ENCODE measurements around the gene BCKDK.

The BCKDK gene

DNA sequence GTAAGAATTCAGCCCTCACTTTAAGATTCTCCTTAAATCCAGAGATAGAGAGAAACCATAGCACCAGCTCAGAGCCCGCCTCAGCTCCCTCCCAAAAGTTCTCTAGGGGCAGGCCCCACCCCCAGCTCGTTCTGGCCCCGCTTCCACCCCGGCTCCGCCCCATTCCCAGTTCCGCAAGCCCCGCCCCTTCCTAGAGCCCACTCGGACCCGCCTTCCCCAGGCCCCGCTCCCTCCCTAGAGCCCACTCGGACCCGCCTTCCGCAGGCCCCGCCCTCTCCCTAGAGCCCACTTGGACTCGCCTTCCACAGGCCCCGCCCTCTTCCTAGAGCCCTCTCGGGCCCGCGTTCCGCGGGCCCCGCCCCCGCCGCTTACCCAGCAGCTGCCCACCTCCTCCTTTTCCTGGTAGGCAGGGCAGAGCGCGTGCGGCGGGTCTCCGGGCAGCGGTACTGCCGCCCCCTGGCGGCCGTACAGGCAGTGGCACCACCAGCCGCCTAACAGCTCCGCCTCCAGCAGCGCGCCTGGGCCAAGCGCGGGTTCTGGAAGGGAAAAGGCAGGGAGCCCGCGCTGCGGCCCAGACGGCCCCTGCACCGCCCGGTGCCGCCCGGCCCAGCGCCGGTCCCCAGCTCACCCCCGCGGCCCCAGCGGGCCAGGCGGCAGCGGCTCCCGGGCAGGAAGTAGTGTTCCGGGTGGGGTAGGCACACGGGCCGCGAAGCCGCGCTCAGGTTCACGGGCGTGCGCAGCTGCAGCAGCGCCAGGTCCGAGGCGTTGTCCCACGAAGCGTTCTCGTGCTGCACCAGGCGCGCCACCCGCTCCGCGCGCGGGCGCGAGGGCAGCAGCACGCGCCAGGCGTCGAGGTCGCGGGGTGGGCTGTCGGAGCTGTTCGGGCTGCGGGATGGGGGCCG lies 34.2 kb downstream of the BCKDK start:
- ChIA-PET POLR2A (interaction anchor here (0.6 to 4.8 kb wide), 35 partner anchors 10 to 870 kb away, joined by 3 to 107 read pairs (median 5); partner anchors contain the start of genes ARMC5, BCKDK, FUS and HSD3B7), CTCF (interaction anchor here (0.6 to 3.0 kb wide), 49 partner anchors 8 to 730 kb away, joined by 3 to 24 read pairs (median 4); partner anchors contain the start of genes FUS, KAT8, PRSS36 and ZNF646)
- Histone ChIP-seq H3K4me1 (ENCODE audit: control insufficient read depth, insufficient read depth, low read length) (no peaks in the 10 kb centered on the region; the same call in 1 of the 2 replicates), H3K4me3 (ENCODE audit: low read depth, low read length) (peak overlapping the region; percentile 27), H3K36me3 (ENCODE audit: control insufficient read depth in 2 of 2, insufficient read depth in 1 of 2, low read length in 2 of 2) (no peaks in the 10 kb centered on the region), H3K9me3 (ENCODE audit: control insufficient read depth, insufficient read depth, low read depth, low read length) (no peaks in the 10 kb centered on the region), H3K27ac (ENCODE audit: extremely low read depth, low read depth, low read length) (peak overlapping the region; percentile 63; the same call in 1 of the 2 replicates)
- TF ChIP-seq KLF1 (tag by site-specific recombination; IDR thresholded peaks at IDR 0.05): peak; percentile 75
- peak; percentile 51; the same call in 1 of the 2 replicates for TF ChIP-seq ZNF76 (tag by site-specific recombination; IDR thresholded peaks at IDR 0.05; ENCODE audit: borderline replicate concordance, low read depth)
- no peak for TF ChIP-seq HOXC10 (CRISPR knock-in tag; IDR thresholded peaks at IDR 0.05)
- TF ChIP-seq, protein P1, sequence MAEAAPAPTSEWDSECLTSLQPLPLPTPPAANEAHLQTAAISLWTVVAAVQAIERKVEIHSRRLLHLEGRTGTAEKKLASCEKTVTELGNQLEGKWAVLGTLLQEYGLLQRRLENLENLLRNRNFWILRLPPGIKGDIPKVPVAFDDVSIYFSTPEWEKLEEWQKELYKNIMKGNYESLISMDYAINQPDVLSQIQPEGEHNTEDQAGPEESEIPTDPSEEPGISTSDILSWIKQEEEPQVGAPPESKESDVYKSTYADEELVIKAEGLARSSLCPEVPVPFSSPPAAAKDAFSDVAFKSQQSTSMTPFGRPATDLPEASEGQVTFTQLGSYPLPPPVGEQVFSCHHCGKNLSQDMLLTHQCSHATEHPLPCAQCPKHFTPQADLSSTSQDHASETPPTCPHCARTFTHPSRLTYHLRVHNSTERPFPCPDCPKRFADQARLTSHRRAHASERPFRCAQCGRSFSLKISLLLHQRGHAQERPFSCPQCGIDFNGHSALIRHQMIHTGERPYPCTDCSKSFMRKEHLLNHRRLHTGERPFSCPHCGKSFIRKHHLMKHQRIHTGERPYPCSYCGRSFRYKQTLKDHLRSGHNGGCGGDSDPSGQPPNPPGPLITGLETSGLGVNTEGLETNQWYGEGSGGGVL (tag by site-specific recombination; IDR thresholded peaks at IDR 0.05): peak; percentile 52; the same call in 1 of the 2 replicates
- TF ChIP-seq, protein P2, sequence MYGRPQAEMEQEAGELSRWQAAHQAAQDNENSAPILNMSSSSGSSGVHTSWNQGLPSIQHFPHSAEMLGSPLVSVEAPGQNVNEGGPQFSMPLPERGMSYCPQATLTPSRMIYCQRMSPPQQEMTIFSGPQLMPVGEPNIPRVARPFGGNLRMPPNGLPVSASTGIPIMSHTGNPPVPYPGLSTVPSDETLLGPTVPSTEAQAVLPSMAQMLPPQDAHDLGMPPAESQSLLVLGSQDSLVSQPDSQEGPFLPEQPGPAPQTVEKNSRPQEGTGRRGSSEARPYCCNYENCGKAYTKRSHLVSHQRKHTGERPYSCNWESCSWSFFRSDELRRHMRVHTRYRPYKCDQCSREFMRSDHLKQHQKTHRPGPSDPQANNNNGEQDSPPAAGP (tag by site-specific recombination; IDR thresholded peaks at IDR 0.05): peak; percentile 77
- no peak for TF ChIP-seq ZNF585B (tag by site-specific recombination; IDR thresholded peaks at IDR 0.05)
- peak; percentile 77 for TF ChIP-seq ZEB2 (tag by site-specific recombination; IDR thresholded peaks at IDR 0.05)
- TF ChIP-seq ZNF324 (tag by site-specific recombination; IDR thresholded peaks at IDR 0.05): peak; percentile 50; the same call in 1 of the 2 replicates
- TF ChIP-seq, protein P3, sequence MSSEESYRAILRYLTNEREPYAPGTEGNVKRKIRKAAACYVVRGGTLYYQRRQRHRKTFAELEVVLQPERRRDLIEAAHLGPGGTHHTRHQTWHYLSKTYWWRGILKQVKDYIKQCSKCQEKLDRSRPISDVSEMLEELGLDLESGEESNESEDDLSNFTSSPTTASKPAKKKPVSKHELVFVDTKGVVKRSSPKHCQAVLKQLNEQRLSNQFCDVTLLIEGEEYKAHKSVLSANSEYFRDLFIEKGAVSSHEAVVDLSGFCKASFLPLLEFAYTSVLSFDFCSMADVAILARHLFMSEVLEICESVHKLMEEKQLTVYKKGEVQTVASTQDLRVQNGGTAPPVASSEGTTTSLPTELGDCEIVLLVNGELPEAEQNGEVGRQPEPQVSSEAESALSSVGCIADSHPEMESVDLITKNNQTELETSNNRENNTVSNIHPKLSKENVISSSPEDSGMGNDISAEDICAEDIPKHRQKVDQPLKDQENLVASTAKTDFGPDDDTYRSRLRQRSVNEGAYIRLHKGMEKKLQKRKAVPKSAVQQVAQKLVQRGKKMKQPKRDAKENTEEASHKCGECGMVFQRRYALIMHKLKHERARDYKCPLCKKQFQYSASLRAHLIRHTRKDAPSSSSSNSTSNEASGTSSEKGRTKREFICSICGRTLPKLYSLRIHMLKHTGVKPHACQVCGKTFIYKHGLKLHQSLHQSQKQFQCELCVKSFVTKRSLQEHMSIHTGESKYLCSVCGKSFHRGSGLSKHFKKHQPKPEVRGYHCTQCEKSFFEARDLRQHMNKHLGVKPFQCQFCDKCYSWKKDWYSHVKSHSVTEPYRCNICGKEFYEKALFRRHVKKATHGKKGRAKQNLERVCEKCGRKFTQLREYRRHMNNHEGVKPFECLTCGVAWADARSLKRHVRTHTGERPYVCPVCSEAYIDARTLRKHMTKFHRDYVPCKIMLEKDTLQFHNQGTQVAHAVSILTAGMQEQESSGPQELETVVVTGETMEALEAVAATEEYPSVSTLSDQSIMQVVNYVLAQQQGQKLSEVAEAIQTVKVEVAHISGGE (tag by site-specific recombination; conservative IDR thresholded peaks at IDR 0.05; ENCODE audit: low read depth): no peak
- TF ChIP-seq ZIC2 (tag by site-specific recombination; IDR thresholded peaks at IDR 0.05): peak; percentile 10; the same call in 1 of the 2 replicates
- TF ChIP-seq, protein P4, sequence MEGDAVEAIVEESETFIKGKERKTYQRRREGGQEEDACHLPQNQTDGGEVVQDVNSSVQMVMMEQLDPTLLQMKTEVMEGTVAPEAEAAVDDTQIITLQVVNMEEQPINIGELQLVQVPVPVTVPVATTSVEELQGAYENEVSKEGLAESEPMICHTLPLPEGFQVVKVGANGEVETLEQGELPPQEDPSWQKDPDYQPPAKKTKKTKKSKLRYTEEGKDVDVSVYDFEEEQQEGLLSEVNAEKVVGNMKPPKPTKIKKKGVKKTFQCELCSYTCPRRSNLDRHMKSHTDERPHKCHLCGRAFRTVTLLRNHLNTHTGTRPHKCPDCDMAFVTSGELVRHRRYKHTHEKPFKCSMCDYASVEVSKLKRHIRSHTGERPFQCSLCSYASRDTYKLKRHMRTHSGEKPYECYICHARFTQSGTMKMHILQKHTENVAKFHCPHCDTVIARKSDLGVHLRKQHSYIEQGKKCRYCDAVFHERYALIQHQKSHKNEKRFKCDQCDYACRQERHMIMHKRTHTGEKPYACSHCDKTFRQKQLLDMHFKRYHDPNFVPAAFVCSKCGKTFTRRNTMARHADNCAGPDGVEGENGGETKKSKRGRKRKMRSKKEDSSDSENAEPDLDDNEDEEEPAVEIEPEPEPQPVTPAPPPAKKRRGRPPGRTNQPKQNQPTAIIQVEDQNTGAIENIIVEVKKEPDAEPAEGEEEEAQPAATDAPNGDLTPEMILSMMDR (tag by site-specific recombination; IDR thresholded peaks at IDR 0.05): peak; percentile 96
- peak; percentile 70; the same call in 1 of the 2 replicates for TF ChIP-seq ZNF660 (tag by site-specific recombination; IDR thresholded peaks at IDR 0.05)
- 0 out of 2 replicates have a peak, but pooled peaks have one; percentile 3 for TF ChIP-seq ZNF366 (tag by site-specific recombination; conservative IDR thresholded peaks at IDR 0.05)
- TF ChIP-seq, protein P5, sequence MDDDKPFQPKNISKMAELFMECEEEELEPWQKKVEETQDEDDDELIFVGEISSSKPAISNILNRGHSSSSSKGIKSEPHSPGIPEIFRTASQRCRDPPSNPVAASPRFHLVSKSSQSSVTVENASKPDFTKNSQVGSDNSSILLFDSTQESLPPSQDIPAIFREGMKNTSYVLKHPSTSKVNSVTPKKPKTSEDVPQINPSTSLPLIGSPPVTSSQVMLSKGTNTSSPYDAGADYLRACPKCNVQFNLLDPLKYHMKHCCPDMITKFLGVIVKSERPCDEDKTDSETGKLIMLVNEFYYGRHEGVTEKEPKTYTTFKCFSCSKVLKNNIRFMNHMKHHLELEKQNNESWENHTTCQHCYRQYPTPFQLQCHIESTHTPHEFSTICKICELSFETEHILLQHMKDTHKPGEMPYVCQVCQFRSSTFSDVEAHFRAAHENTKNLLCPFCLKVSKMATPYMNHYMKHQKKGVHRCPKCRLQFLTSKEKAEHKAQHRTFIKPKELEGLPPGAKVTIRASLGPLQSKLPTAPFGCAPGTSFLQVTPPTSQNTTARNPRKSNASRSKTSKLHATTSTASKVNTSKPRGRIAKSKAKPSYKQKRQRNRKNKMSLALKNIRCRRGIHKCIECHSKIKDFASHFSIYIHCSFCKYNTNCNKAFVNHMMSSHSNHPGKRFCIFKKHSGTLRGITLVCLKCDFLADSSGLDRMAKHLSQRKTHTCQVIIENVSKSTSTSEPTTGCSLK (tag by site-specific recombination; IDR thresholded peaks at IDR 0.05): no peak
- TF ChIP-seq, protein P6, sequence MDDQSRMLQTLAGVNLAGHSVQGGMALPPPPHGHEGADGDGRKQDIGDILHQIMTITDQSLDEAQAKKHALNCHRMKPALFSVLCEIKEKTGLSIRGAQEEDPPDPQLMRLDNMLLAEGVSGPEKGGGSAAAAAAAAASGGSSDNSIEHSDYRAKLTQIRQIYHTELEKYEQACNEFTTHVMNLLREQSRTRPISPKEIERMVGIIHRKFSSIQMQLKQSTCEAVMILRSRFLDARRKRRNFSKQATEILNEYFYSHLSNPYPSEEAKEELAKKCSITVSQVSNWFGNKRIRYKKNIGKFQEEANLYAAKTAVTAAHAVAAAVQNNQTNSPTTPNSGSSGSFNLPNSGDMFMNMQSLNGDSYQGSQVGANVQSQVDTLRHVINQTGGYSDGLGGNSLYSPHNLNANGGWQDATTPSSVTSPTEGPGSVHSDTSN (CRISPR knock-in tag; IDR thresholded peaks at IDR 0.05): 0 out of 2 replicates have a peak, but pooled peaks have one; percentile 31
- TF ChIP-seq, protein P7, sequence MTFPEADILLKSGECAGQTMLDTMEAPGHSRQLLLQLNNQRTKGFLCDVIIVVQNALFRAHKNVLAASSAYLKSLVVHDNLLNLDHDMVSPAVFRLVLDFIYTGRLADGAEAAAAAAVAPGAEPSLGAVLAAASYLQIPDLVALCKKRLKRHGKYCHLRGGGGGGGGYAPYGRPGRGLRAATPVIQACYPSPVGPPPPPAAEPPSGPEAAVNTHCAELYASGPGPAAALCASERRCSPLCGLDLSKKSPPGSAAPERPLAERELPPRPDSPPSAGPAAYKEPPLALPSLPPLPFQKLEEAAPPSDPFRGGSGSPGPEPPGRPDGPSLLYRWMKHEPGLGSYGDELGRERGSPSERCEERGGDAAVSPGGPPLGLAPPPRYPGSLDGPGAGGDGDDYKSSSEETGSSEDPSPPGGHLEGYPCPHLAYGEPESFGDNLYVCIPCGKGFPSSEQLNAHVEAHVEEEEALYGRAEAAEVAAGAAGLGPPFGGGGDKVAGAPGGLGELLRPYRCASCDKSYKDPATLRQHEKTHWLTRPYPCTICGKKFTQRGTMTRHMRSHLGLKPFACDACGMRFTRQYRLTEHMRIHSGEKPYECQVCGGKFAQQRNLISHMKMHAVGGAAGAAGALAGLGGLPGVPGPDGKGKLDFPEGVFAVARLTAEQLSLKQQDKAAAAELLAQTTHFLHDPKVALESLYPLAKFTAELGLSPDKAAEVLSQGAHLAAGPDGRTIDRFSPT (tag by site-specific recombination; IDR thresholded peaks at IDR 0.05): peak; percentile 97
- peak; percentile 87 for TF ChIP-seq EGR2 (tag by site-specific recombination; IDR thresholded peaks at IDR 0.05; ENCODE audit: low read depth)
- peak; percentile 68 for TF ChIP-seq SP7 (tag by site-specific recombination; IDR thresholded peaks at IDR 0.05)
- no peak for TF ChIP-seq ZNF16 (tag by site-specific recombination; IDR thresholded peaks at IDR 0.05; ENCODE audit: low read depth)
- no peak for TF ChIP-seq ZNF514 (tag by site-specific recombination; IDR thresholded peaks at IDR 0.05)
- no peak for TF ChIP-seq ZNF473 (tag by site-specific recombination; IDR thresholded peaks at IDR 0.05)

Data from HEK293 (cell line).